ENCODE data around the gene DPF3. TPM values are rescaled to one million over a fixed set of nuclear protein-coding genes. Genes with fewer than 3 reads are reported as not detected.

The DPF3 gene
- total and polyA plus RNA-seq, 8 donors = 1.4 to 3.6 (median 1.9) TPM

DNA sequence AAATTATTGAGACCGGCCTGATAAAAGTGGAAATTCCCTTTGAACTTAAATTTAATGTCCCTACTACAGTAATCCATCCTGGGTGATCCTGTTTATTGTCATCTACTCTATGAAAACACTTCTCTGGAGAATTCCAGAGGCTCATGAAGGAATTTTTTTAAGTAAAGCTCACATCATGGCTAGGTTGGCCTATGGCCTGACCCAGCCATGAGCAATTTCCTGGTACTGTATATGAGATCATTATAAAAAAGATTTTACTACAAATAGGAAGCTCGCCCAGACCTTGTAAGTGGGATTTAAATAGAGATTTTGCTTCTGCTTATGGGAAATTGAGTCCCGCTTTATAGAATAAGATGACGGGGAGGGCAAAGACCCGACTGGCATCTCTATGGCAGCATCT, 215.5 kb downstream of the DPF3 start:
- peaks cover 0 to 11% of the 10 kb centered on the region in 2 donors for H3K27me3 ChIP-seq
- TF ChIP-seq, protein P1, sequence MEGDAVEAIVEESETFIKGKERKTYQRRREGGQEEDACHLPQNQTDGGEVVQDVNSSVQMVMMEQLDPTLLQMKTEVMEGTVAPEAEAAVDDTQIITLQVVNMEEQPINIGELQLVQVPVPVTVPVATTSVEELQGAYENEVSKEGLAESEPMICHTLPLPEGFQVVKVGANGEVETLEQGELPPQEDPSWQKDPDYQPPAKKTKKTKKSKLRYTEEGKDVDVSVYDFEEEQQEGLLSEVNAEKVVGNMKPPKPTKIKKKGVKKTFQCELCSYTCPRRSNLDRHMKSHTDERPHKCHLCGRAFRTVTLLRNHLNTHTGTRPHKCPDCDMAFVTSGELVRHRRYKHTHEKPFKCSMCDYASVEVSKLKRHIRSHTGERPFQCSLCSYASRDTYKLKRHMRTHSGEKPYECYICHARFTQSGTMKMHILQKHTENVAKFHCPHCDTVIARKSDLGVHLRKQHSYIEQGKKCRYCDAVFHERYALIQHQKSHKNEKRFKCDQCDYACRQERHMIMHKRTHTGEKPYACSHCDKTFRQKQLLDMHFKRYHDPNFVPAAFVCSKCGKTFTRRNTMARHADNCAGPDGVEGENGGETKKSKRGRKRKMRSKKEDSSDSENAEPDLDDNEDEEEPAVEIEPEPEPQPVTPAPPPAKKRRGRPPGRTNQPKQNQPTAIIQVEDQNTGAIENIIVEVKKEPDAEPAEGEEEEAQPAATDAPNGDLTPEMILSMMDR (IDR thresholded peaks at IDR 0.05) = no peak

DNA sequence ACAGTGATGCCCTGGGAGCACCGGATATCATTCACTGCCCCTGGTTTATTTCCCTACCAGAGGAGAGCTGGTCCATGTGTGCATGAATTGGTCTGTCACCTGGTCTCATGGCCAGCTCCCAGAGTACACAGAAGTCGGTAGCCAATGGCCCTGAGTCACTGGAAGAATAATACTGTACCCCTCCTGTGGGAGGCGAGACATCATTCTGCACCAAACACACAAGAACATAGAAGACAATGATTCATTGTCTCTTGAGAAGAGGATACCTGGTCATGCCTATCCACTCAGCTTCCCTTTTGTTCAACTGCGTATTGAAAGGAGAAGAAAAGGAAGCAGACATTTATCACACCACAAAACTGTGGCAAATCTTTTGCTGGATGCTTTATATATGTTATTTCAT, 216.2 kb downstream of the DPF3 start:
- intact Hi-C loops (cut with DNase I) = no loop called here
- Histone ChIP-seq H3K4me1 (no peaks in the 10 kb centered on the region), H3K36me3 (no peaks in the 10 kb centered on the region), H3K4me3 (no peak overlapping the region), H3K27ac (no peak overlapping the region), H3K27me3 (peaks cover 0 to 11% of the 10 kb centered on the region in 2 donors), H3K9me3 (no peaks in the 10 kb centered on the region)
- TF ChIP-seq, protein P1 (IDR thresholded peaks at IDR 0.05) = no peak
- DNase-seq = no peak
- ATAC-seq = no peak

More for the DNA sequence above, 215.5 kb downstream of the DPF3 start:
- Histone ChIP-seq H3K4me1 (no peaks in the 10 kb centered on the region), H3K27ac (no peak overlapping the region), H3K9me3 (no peaks in the 10 kb centered on the region), H3K36me3 (no peaks in the 10 kb centered on the region), H3K4me3 (no peak overlapping the region)
- intact Hi-C loops (cut with DNase I) = no loop called here
- DNase-seq (no peak), ATAC-seq (no peak)

- DNase-seq (no peak), ATAC-seq (no peak)
- H3K36me3 ChIP-seq = no peaks in the 10 kb centered on the region
Observed at GRCh38 chr14:72675126-72675525, 218.8 kb downstream of the DPF3 start.

GRCh38 chr14:72673179-72673578, 220.7 kb downstream of the DPF3 start:
- no peaks in the 10 kb centered on the region for H3K27me3 ChIP-seq
- intact Hi-C loops (cut with DNase I) = no loop called here
- no peak overlapping the region for H3K27ac ChIP-seq
- DNase-seq = no peak
- H3K9me3 ChIP-seq = no peaks in the 10 kb centered on the region
- H3K36me3 ChIP-seq = no peaks in the 10 kb centered on the region
- ATAC-seq = no peak
- H3K4me3 ChIP-seq = no peak overlapping the region
- TF ChIP-seq, protein P1 (IDR thresholded peaks at IDR 0.05) = no peak
- no peaks in the 10 kb centered on the region for H3K4me1 ChIP-seq

More at GRCh38 chr14:72675126-72675525, 218.8 kb downstream of the DPF3 start:
- Histone ChIP-seq H3K4me3 (no peak overlapping the region), H3K27ac (no peak overlapping the region), H3K4me1 (no peaks in the 10 kb centered on the region), H3K27me3 (peaks cover 0 to 11% of the 10 kb centered on the region in 2 donors), H3K9me3 (no peaks in the 10 kb centered on the region)
- intact Hi-C loops (cut with DNase I) = no loop called here
- TF ChIP-seq, protein P1 (IDR thresholded peaks at IDR 0.05) = no peak

DNA sequence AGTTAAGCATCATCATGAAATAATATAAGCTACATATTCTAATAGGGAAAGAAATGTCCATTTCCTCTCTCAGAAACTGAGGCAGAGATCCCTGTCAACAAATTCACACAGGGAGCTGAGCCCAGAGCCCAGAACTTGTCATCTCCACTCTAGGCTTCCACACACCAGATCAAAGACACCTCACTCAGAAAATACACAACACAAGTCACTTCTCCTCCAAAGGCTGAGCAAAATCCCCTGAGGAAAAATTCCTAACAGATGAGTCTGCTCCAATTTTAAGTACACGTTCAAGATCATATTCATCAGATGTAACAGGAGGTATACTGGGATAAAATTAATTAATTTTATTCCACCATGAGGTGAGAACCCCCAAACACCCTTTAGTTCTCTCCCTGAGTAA, 227.3 kb downstream of the DPF3 start:
- intact Hi-C loops (cut with DNase I) = no loop called here
- ATAC-seq = no peak
- TF ChIP-seq, protein P1 (IDR thresholded peaks at IDR 0.05) = no peak

More for the DNA sequence above, 227.3 kb downstream of the DPF3 start:
- H3K27me3 ChIP-seq = no peaks in the 10 kb centered on the region
- H3K4me1 ChIP-seq = no peaks in the 10 kb centered on the region
- H3K9me3 ChIP-seq = no peaks in the 10 kb centered on the region
- no peaks in the 10 kb centered on the region for H3K36me3 ChIP-seq
- no peak overlapping the region for H3K4me3 ChIP-seq
- DNase-seq = no peak
- H3K27ac ChIP-seq = no peak overlapping the region

Data from left lung (tissue), 10 donors.